Parathyroid adenoma (tissue), 2 donors: Measurements from ENCODE around the gene MED25.

Experiments
- H2AFZ ChIP-seq: fragments of 300-600 bp; sonication (generic); one replicate; pipeline ENCODE4 v1.7.0; 2017; ENCODE audit warnings: antibody characterized with exemption, mild to moderate bottlenecking
- H3K27ac ChIP-seq: fragments of 300-600 bp; sonication (generic); one replicate; pipeline ENCODE4 v1.7.0; 2017
- H3K27me3 ChIP-seq: fragments of 300-600 bp; sonication (generic); one replicate; pipeline ENCODE4 v1.7.0; 2017; ENCODE audit warnings: low read length; ENCODE audit not compliant: control insufficient read depth, insufficient read depth
- H3K36me3 ChIP-seq: fragments of 300-600 bp; sonication (generic); one replicate; pipeline ENCODE4 v1.7.0; 2017; ENCODE audit warnings: low read length; ENCODE audit not compliant: control insufficient read depth, insufficient read depth
- H3K4me1 ChIP-seq: fragments of 300-600 bp; sonication (generic); one replicate; pipeline ENCODE4 v1.7.0; 2017; ENCODE audit warnings: control low read depth
- H3K4me2 ChIP-seq: fragments of 300-600 bp; sonication (generic); one replicate; pipeline ENCODE4 v1.7.0; 2017; ENCODE audit warnings: low read length
- H3K4me3 ChIP-seq: fragments of 300-600 bp; sonication (generic); one replicate; pipeline ENCODE4 v1.7.0; 2017; ENCODE audit warnings: low read depth, low read length
- H3K79me2 ChIP-seq: fragments of 300-600 bp; sonication (generic); one replicate; pipeline ENCODE4 v1.7.0; 2017; ENCODE audit warnings: control low read depth
- H3K9ac ChIP-seq: fragments of 300-600 bp; sonication (generic); one replicate; pipeline ENCODE4 v1.7.0; 2017; ENCODE audit warnings: mild to moderate bottlenecking
- H3K9me3 ChIP-seq: fragments of 300-600 bp; sonication (generic); one replicate; pipeline ENCODE4 v1.7.0; 2017; ENCODE audit warnings: low read length; ENCODE audit not compliant: control insufficient read depth
- TF ChIP-seq, protein P1 (sequence below): fragments of 300-600 bp; sonication (generic); IDR thresholded peaks from one replicate; pipeline ENCODE4 v1.7.0; 2017; ENCODE audit warnings: antibody characterized with exemption, mild to moderate bottlenecking
- donor health status: primary hyperparathyroidism.

MED25 gene

DNA sequence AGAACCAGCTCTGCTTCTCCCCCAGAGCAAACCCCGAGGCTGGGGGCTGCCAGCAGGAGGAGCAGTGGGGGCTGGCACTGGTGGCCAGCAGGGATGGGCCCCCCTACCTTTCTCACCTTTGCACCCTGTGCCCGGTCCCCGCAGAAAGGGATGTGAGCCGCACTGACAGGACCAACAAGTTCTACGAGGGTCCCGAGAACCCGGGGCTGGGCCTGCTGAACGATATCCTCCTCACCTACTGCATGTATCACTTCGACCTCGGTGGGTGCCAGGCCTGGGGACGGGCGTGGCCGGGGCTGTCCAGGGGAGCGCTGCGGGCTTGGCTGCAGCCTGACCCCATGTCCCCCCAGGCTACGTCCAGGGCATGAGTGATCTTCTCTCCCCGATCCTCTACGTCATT is 66.0 kb downstream of the MED25 start:
- Histone ChIP-seq H3K36me3 (no peaks in the 10 kb centered on the region), H2AFZ (no peak overlapping the region), H3K9ac (no peak overlapping the region), H3K9me3 (no peaks in the 10 kb centered on the region), H3K27me3 (no peaks in the 10 kb centered on the region), H3K27ac (no peak overlapping the region), H3K4me1 (no peaks in the 10 kb centered on the region), H3K4me2 (no peak overlapping the region), H3K4me3 (no peak overlapping the region), H3K79me2 (no peaks in the 10 kb centered on the region)
- TF ChIP-seq, protein P1, sequence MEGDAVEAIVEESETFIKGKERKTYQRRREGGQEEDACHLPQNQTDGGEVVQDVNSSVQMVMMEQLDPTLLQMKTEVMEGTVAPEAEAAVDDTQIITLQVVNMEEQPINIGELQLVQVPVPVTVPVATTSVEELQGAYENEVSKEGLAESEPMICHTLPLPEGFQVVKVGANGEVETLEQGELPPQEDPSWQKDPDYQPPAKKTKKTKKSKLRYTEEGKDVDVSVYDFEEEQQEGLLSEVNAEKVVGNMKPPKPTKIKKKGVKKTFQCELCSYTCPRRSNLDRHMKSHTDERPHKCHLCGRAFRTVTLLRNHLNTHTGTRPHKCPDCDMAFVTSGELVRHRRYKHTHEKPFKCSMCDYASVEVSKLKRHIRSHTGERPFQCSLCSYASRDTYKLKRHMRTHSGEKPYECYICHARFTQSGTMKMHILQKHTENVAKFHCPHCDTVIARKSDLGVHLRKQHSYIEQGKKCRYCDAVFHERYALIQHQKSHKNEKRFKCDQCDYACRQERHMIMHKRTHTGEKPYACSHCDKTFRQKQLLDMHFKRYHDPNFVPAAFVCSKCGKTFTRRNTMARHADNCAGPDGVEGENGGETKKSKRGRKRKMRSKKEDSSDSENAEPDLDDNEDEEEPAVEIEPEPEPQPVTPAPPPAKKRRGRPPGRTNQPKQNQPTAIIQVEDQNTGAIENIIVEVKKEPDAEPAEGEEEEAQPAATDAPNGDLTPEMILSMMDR: no peak

DNA sequence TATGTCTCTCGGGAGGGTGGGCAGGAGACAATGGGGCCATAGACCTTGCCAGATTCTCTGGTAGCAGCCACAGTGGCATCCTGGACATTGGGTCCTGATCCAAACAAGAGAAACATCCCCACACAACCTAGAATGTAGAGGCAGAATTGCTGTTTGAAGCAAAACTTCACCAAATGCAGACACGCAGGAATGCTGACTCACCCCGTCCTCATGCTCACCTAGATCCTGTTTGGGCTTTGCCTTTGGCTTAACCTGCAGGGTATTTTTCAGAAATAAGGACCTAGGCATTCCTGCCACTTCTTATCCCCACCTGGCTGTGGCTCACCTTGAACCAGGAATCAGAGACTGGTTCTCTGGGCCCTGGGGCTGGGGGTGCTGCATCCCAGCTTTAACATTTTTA is 66.7 kb downstream of the MED25 start:
- Histone ChIP-seq H3K4me1 (no peaks in the 10 kb centered on the region), H3K4me3 (no peak overlapping the region), H3K79me2 (no peaks in the 10 kb centered on the region), H3K27me3 (no peaks in the 10 kb centered on the region), H3K9ac (no peak overlapping the region), H3K9me3 (no peaks in the 10 kb centered on the region), H3K36me3 (no peaks in the 10 kb centered on the region), H3K27ac (no peak overlapping the region), H2AFZ (no peak overlapping the region), H3K4me2 (no peak overlapping the region)
- TF ChIP-seq, protein P1: no peak
